Pancreas (tissue), 10 donors: ENCODE data around the gene QTRT2. TPM values are rescaled to one million over a fixed set of nuclear protein-coding genes. Genes with fewer than 3 reads are reported as not detected.

Experiments
- ATAC-seq, 4 donors: fragments of 200-7000 bp; cut with Tn5 transposase; one replicate each; pipeline versions ENCODE4 v1.8.0 to v1.9.1; 2020; ENCODE audit warnings: mild to moderate bottlenecking in 4 of 4, moderate library complexity in 4 of 4
- DNase-seq, 6 donors: peaks; one replicate each; pipeline ENCODE4 v3.0.0-alpha.2; 2020
- FAIRE-seq: peaks from 2 replicates; lab custom pipeline; 2012; peaks lifted over from hg19 to GRCh38; lab: Jason Lieb, UNC
- H3K27ac ChIP-seq, 4 donors: fragments of 200-600 bp; sonication (generic); 1 replicate in 3 of 4; 2 replicates in 1 of 4; pipeline versions ENCODE4 v1.5.0 to v1.8.0; 2020
- H3K27me3 ChIP-seq, 4 donors: fragments of 200-600 bp; one replicate each; pipeline ENCODE4 v1.8.0; 2021
- H3K36me3 ChIP-seq, 3 donors: fragments of 200-600 bp; sonication (generic) in 1 of 3; one replicate each; pipeline versions ENCODE4 v1.5.0 to v1.8.0; 2020 to 2021
- H3K4me1 ChIP-seq, 3 donors: fragments of 200-600 bp; one replicate each; pipeline ENCODE4 v1.8.0; 2021
- H3K4me3 ChIP-seq, 4 donors: fragments of 200-600 bp; sonication (generic) in 2 of 4; one replicate each; pipeline versions ENCODE4 v1.5.0 to v1.8.0; 2020 to 2021
- H3K9me3 ChIP-seq, 4 donors: fragments of 200-600 bp; one replicate each; pipeline ENCODE4 v1.8.0; 2021
- WGBS, 2 donors: extraction: QIAGEN DNeasy Blood & Tissue Kit; methylation state at CpG; one replicate each; pipeline ENCODE4 v1.1.7; 2013; 5-methylcytosine and 5-hydroxymethylcytosine counted together
- intact Hi-C, 3 donors: fragments of 100-400 bp; cut with DNase I; formaldehyde crosslinking; loops; one replicate each; pipeline versions ENCODE4 v1.11.1 to v1.14.2; 2022
- polyA plus RNA-seq, 2 donors: library from polyadenylated mRNA; stranded (reverse); fragments of 200-250 nt; gene quantifications; one replicate each; pipeline ENCODE4 v1.2.3, GENCODE V29; 2013
- total RNA-seq, 6 donors: library from RNA; stranded (reverse); fragmentation: NEBNext Ultra II Directional in 4 of 6; extraction: Animal tissue kit (Norgen Biotek cat#: 25700) in 4 of 6; gene quantifications; one replicate each; pipeline versions ENCODE4 v1.2.1 to v1.2.4, GENCODE V29; 2021 to 2023
- TF ChIP-seq, protein P1 (sequence below), 4 donors: fragments of 200-600 bp; sonication (generic) in 3 of 4; IDR thresholded peaks; one replicate each; pipeline versions ENCODE4 v1.5.0 to v1.8.0; 2021; ENCODE audit warnings: antibody characterized with exemption in 4 of 4
- donor health status: healthy with polysubstance abuse.
- donor health status: DM: no; HTN: no; CAD: no; lungs with moderate emphysema.
- donor health status: DM: no; HTN: no; CAD: no.
- donor health status: control.
- donor health status: control.
- donor health status: Bipolar disorder and iron deficiency.
- donor health status: DM: yes; HTN: yes; CAD: no.
- donor health status: DM: no; HTN: no; CAD: no.
- donor health status: DM: no; HTN: no; CAD: no.
- donor health status: DM: yes; HTN: yes; CAD: no.

The QTRT2 gene
- total and polyA plus RNA-seq, 8 donors, result 3.5 to 13.5 (median 10.3) TPM

DNA sequence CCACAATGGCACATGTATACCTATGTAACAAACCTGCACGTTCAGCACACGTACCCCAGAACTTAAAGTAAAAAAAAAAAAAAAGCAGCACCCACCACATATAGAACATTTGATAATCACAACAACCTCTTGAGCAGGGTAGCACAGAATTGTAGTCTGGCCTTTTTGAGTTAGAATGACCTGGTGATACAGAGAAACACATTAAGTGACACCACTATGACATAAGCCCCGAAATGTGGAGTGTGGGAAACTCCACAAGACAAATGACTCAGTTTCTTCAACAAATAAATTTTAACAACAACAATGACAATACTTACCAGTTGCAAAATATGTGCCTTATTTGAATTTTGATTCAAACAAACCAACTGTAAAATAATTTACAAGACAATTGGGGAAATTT, 76.0 kb downstream of the QTRT2 start:
- H3K36me3 ChIP-seq, result no peaks in the 10 kb centered on the region
- FAIRE-seq (no peak), DNase-seq (no peak), ATAC-seq (no peak)
- intact Hi-C loops, result no loop called here
- no peak overlapping the region for H3K4me3 ChIP-seq
- 95 to 96% methylated on average over 3 of the region's 3 CpGs for WGBS, 2 donors
- no peaks in the 10 kb centered on the region for H3K9me3 ChIP-seq
- TF ChIP-seq, protein P1, sequence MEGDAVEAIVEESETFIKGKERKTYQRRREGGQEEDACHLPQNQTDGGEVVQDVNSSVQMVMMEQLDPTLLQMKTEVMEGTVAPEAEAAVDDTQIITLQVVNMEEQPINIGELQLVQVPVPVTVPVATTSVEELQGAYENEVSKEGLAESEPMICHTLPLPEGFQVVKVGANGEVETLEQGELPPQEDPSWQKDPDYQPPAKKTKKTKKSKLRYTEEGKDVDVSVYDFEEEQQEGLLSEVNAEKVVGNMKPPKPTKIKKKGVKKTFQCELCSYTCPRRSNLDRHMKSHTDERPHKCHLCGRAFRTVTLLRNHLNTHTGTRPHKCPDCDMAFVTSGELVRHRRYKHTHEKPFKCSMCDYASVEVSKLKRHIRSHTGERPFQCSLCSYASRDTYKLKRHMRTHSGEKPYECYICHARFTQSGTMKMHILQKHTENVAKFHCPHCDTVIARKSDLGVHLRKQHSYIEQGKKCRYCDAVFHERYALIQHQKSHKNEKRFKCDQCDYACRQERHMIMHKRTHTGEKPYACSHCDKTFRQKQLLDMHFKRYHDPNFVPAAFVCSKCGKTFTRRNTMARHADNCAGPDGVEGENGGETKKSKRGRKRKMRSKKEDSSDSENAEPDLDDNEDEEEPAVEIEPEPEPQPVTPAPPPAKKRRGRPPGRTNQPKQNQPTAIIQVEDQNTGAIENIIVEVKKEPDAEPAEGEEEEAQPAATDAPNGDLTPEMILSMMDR (IDR thresholded peaks at IDR 0.05), result no peak
- H3K27ac ChIP-seq, result no peak overlapping the region
- no peaks in the 10 kb centered on the region for H3K27me3 ChIP-seq
- no peaks in the 10 kb centered on the region for H3K4me1 ChIP-seq

DNA sequence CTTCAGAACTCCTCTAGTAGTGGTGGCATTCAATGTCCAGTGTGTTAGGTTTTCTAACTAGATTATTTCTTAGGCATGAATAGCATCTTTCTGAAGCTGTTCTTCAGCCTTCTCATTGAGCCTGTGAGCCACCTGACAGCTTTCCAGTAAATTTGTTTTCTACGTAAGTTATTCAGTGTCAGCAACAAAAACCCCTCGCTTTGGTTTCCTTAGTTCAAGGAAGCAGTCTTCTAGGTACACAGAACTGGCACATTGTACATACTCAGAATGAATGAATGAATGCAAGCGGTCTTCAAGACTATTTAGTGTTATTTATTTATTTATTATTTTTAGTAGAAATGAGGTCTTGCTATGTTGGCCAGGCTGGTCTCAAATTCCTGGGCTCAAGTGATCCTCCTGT, 77.4 kb downstream of the QTRT2 start:
- WGBS, 2 donors, result 94 to 97% methylated on average over 3 of the region's 3 CpGs
- TF ChIP-seq, protein P1 (IDR thresholded peaks at IDR 0.05), result no peak
- no peaks in the 10 kb centered on the region for H3K27me3 ChIP-seq
- DNase-seq (no peak), ATAC-seq (no peak), FAIRE-seq (no peak)
- intact Hi-C loops, result no loop called here
- no peaks in the 10 kb centered on the region for H3K4me1 ChIP-seq
- H3K27ac ChIP-seq, result no peak overlapping the region
- H3K4me3 ChIP-seq, result no peak overlapping the region
- no peaks in the 10 kb centered on the region for H3K9me3 ChIP-seq
- no peaks in the 10 kb centered on the region for H3K36me3 ChIP-seq

Other genes with a start within 250 kb of the QTRT2 start
- gene GRAMD1C, start 217.9 kb upstream of the QTRT2 start, total RNA-seq, result 10 to 100 TPM in 1 of 6 donors, 1 to 10 TPM in 5; 6.2 to 16.8 (median 8.6) TPM
- 10 to 100 TPM; 16.0 to 21.7 TPM for gene GRAMD1C, start 217.9 kb upstream of the QTRT2 start, polyA plus RNA-seq
- gene ZDHHC23, start 108.7 kb upstream of the QTRT2 start, total RNA-seq, result 1 to 10 TPM; 4.1 to 8.1 (median 6.0) TPM
- 1 to 10 TPM; 2.4 to 3.8 TPM for gene ZDHHC23, start 108.7 kb upstream of the QTRT2 start, polyA plus RNA-seq
- gene CCDC191, start 211 bp upstream of the QTRT2 start, total RNA-seq, result 1 to 10 TPM; 2.8 to 5.0 (median 3.8) TPM
- 1 to 10 TPM; 5.1 to 8.7 TPM for gene CCDC191, start 211 bp upstream of the QTRT2 start, polyA plus RNA-seq
- gene DRD3, start 122.3 kb downstream of the QTRT2 start, total RNA-seq, result not detected
- not detected for gene DRD3, start 122.3 kb downstream of the QTRT2 start, polyA plus RNA-seq
- under 1 TPM in 1 of 6 donors, not detected in 5; 0.09 TPM for gene ZNF80, start 180.8 kb downstream of the QTRT2 start, total RNA-seq
- not detected for gene ZNF80, start 180.8 kb downstream of the QTRT2 start, polyA plus RNA-seq
- under 1 TPM in 4 of 6 donors, not detected in 2; 0.06 to 0.34 (median 0.21) TPM for gene TIGIT, start 237.3 kb downstream of the QTRT2 start, total RNA-seq
- gene TIGIT, start 237.3 kb downstream of the QTRT2 start, polyA plus RNA-seq, result under 1 TPM in 1 of 2 donors, not detected in 1; 0.05 TPM